ENCODE measurements around the gene RSRP1. TPM values are rescaled to one million over a fixed set of nuclear protein-coding genes. Genes with fewer than 3 reads are reported as not detected.

RSRP1 gene
- total RNA-seq, 1 experiment from 2014 or later, result 82.9 TPM

GRCh38 chr1:25197982-25198662 is 49.1 kb downstream of the RSRP1 start (continued):
- no peak for TF ChIP-seq EZH2phosphoT487 (IDR thresholded peaks at IDR 0.05; ENCODE audit: borderline replicate concordance)
- TF ChIP-seq CEBPB (IDR thresholded peaks at IDR 0.05; ENCODE audit: low read depth), result no peak
- TF ChIP-seq CTCF (IDR thresholded peaks at IDR 0.05 in 2 of 3, conservative IDR thresholded peaks at IDR 0.05 in 1 of 3; ENCODE audit: borderline replicate concordance in 1 of 3, insufficient read depth in 1 of 3, low read depth in 2 of 3, low read length in 2 of 3), result no peak

GRCh38 chr1:25197235-25197975 is 49.8 kb downstream of the RSRP1 start:
- Histone ChIP-seq H3K9me3 (ENCODE audit: control insufficient read depth in 1 of 2, insufficient read depth in 1 of 2, low read depth in 1 of 2, low read length in 2 of 2) (no peaks in the 10 kb centered on the region), H3K36me3 (ENCODE audit: control insufficient read depth in 1 of 2, insufficient read depth in 2 of 2, low read length in 2 of 2) (no peaks in the 10 kb centered on the region), H3K27me3 (ENCODE audit: insufficient read depth, low read length) (no peaks in the 10 kb centered on the region), H3K4me2 (ENCODE audit: low read length) (no peak overlapping the region), H4K20me1 (ENCODE audit: insufficient read depth) (no peaks in the 10 kb centered on the region), H3K4me1 (ENCODE audit: control insufficient read depth in 1 of 2, insufficient read depth in 2 of 2, low read length in 2 of 2) (peaks cover 0 to 6% of the 10 kb centered on the region in 2 experiments; a peak in 1 of 4 replicates), H2AFZ (ENCODE audit: low read depth, low read length, poor library complexity, severe bottlenecking) (no peak overlapping the region), H3K9ac (ENCODE audit: low read length) (no peak overlapping the region), H3K27ac (ENCODE audit: low read depth, low read length) (no peak overlapping the region), H3K4me3 (replicated peaks in 1 of 2; ENCODE audit: low read depth in 1 of 2, low read length in 2 of 2) (no peak overlapping the region), H3K79me2 (ENCODE audit: insufficient read depth, low read length) (no peaks in the 10 kb centered on the region), H3K9me2 (ENCODE audit: insufficient read depth) (no peaks in the 10 kb centered on the region)
- CTCF ChIA-PET, result no interaction called here
- BruUV-seq (replicated peaks), result no TSS peak
- RAD21 ChIA-PET (ENCODE audit: low non-redundant PET in 1 of 2, low total read pairs in 2 of 2, uncharacterized antibody in 2 of 2, unreplicated experiment in 2 of 2), result no interaction called here
- intact Hi-C loops (cut with micrococcal nuclease), result no loop called here
- ATAC-seq, result no peak
- POLR2A ChIA-PET, result no interaction called here
- TF ChIP-seq EZH2 (IDR thresholded peaks at IDR 0.05) (no peak), TCF7L2 (IDR thresholded peaks at IDR 0.05; ENCODE audit: borderline replicate concordance, extremely low read depth, insufficient read depth, insufficient read length) (no peak), CBX3 (IDR thresholded peaks at IDR 0.05; ENCODE audit: low read depth) (no peak), POLR2A (IDR thresholded peaks at IDR 0.05; ENCODE audit: borderline replicate concordance, extremely low read depth, insufficient read depth, insufficient read length) (no peak), POLR2AphosphoS5 (IDR thresholded peaks at IDR 0.05; ENCODE audit: low read depth, low read length) (no peak), CTCF (IDR thresholded peaks at IDR 0.05 in 2 of 3, conservative IDR thresholded peaks at IDR 0.05 in 1 of 3; ENCODE audit: borderline replicate concordance in 1 of 3, insufficient read depth in 1 of 3, low read depth in 2 of 3, low read length in 2 of 3) (no peak), YY1 (IDR thresholded peaks at IDR 0.05; ENCODE audit: extremely low read depth, insufficient replicate concordance, low read depth, low read length) (no peak), FOSL1 (IDR thresholded peaks at IDR 0.05; ENCODE audit: low read depth) (no peak), JUND (IDR thresholded peaks at IDR 0.05) (no peak), ELF1 (IDR thresholded peaks at IDR 0.05; ENCODE audit: borderline replicate concordance, low read depth) (no peak), EGR1 (IDR thresholded peaks at IDR 0.05; ENCODE audit: low read depth) (no peak), MAX (IDR thresholded peaks at IDR 0.05) (no peak), SIN3A (IDR thresholded peaks at IDR 0.05; ENCODE audit: low read depth) (no peak)
- no peak for DNase-seq (ENCODE audit: low read depth, low spot score)
